Measurements from ENCODE around the gene RABEP2. TPM values are rescaled to one million over a fixed set of nuclear protein-coding genes. Genes with fewer than 3 reads are reported as not detected.

RABEP2 gene
- total RNA-seq, 2 donors from 2014 or later, result 16.1 to 19.2 TPM

- peak overlapping the region; percentile 44 for H3K27ac ChIP-seq (ENCODE audit: low read depth, low read length)
- peaks cover 9% of the 10 kb centered on the region for H3K36me3 Mint-ChIP-seq (ENCODE audit: low read depth)
- no peaks in the 10 kb centered on the region for H3K9me3 Mint-ChIP-seq
- no peaks in the 10 kb centered on the region for H3K9me3 ChIP-seq (ENCODE audit: control insufficient read depth, low read length)
- TF ChIP-seq CTCF (conservative IDR thresholded peaks at IDR 0.05), result no peak
- 85 to 90% methylated on average over 6 to 23 of the region's 24 CpGs for WGBS, 2 experiments (ENCODE audit: insufficient coverage in 1 of 2, insufficient read length in 1 of 2)
- H3K36me3 ChIP-seq (ENCODE audit: control insufficient read depth, insufficient read depth, low read length), result peaks cover 4% of the 10 kb centered on the region
- no peak overlapping the region for H3K9ac ChIP-seq (ENCODE audit: extremely low read depth, low read length, poor library complexity, severe bottlenecking)
- no peak overlapping the region for H3K4me3 ChIP-seq (ENCODE audit: low read length)
- no peaks in the 10 kb centered on the region for H3K4me1 Mint-ChIP-seq
- DNase-seq, result no peak
- H3K27me3 Mint-ChIP-seq (ENCODE audit: insufficient read depth), result no peaks in the 10 kb centered on the region
- H3K27ac Mint-ChIP-seq, result no peak overlapping the region
- H3K27me3 ChIP-seq (ENCODE audit: control insufficient read depth, insufficient read depth, low read length, poor library complexity, severe bottlenecking), result no peaks in the 10 kb centered on the region
- H3K4me3 Mint-ChIP-seq, result no peak overlapping the region
- no peaks in the 10 kb centered on the region for H3K4me1 ChIP-seq (ENCODE audit: control insufficient read depth, insufficient read depth, low read length)
Observed at GRCh38 chr16:28905800-28906372, 19.2 kb downstream of the RABEP2 start.

GRCh38 chr16:28905229-28905754, 19.7 kb downstream of the RABEP2 start:
- H3K27ac ChIP-seq (ENCODE audit: low read depth, low read length), result peak overlapping the region; percentile 44
- TF ChIP-seq CTCF (conservative IDR thresholded peaks at IDR 0.05), result no peak
- no peaks in the 10 kb centered on the region for H3K9me3 Mint-ChIP-seq

GRCh38 chr16:28904828-28905227, 20.2 kb downstream of the RABEP2 start:
- DNase-seq, result no peak
- no peak for TF ChIP-seq CTCF (conservative IDR thresholded peaks at IDR 0.05)
- Histone ChIP-seq H3K36me3 (ENCODE audit: control insufficient read depth, insufficient read depth, low read length) (peaks cover 4% of the 10 kb centered on the region), H3K4me1 (ENCODE audit: control insufficient read depth, insufficient read depth, low read length) (no peaks in the 10 kb centered on the region), H3K4me3 (ENCODE audit: low read length) (no peak overlapping the region), H3K9me3 (ENCODE audit: control insufficient read depth, low read length) (no peaks in the 10 kb centered on the region), H3K9ac (ENCODE audit: extremely low read depth, low read length, poor library complexity, severe bottlenecking) (no peak overlapping the region), H3K27me3 (ENCODE audit: control insufficient read depth, insufficient read depth, low read length, poor library complexity, severe bottlenecking) (no peaks in the 10 kb centered on the region), H3K27ac (ENCODE audit: low read depth, low read length) (no peak overlapping the region)
- Mint-ChIP-seq H3K36me3 (ENCODE audit: low read depth) (peaks cover 7% of the 10 kb centered on the region), H3K27me3 (ENCODE audit: insufficient read depth) (no peaks in the 10 kb centered on the region), H3K9me3 (no peaks in the 10 kb centered on the region), H3K27ac (no peak overlapping the region), H3K4me3 (no peak overlapping the region), H3K4me1 (no peaks in the 10 kb centered on the region)
- 93 to 100% methylated on average over 10 to 16 of the region's 16 CpGs for WGBS, 2 experiments (ENCODE audit: insufficient coverage in 1 of 2, insufficient read length in 1 of 2)

More at GRCh38 chr16:28905229-28905754, 19.7 kb downstream of the RABEP2 start:
- Histone ChIP-seq H3K9me3 (ENCODE audit: control insufficient read depth, low read length) (no peaks in the 10 kb centered on the region), H3K27me3 (ENCODE audit: control insufficient read depth, insufficient read depth, low read length, poor library complexity, severe bottlenecking) (no peaks in the 10 kb centered on the region), H3K9ac (ENCODE audit: extremely low read depth, low read length, poor library complexity, severe bottlenecking) (no peak overlapping the region), H3K4me3 (ENCODE audit: low read length) (no peak overlapping the region), H3K36me3 (ENCODE audit: control insufficient read depth, insufficient read depth, low read length) (peaks cover 4% of the 10 kb centered on the region), H3K4me1 (ENCODE audit: control insufficient read depth, insufficient read depth, low read length) (no peaks in the 10 kb centered on the region)
- 93 to 100% methylated on average over 1 to 7 of the region's 9 CpGs for WGBS, 2 experiments (ENCODE audit: insufficient coverage in 1 of 2, insufficient read length in 1 of 2)
- Mint-ChIP-seq H3K27me3 (ENCODE audit: insufficient read depth) (no peaks in the 10 kb centered on the region), H3K36me3 (ENCODE audit: low read depth) (peaks cover 9% of the 10 kb centered on the region), H3K4me3 (no peak overlapping the region), H3K27ac (no peak overlapping the region), H3K4me1 (no peaks in the 10 kb centered on the region)
- no peak for DNase-seq

Data from endodermal cell (in vitro differentiated cells).